Activated naive CD4-positive, alpha-beta T cell treated with anti-CD3 and anti-CD28 coated beads, Interleukin-2, amount 10 ng/mL, durations not matched to agents 7 days and 5 days (primary cell): Measurements from ENCODE around the gene PLPP3.

ENCODE experiments used
- CTCF ChIA-PET: fragments of 350-600 bp; sonication (Branson Sonifier 250); formaldehyde crosslinking; loops from one replicate; lab custom pipeline; 2021; ENCODE audit warnings: antibody characterized with exemption; lab: Charles Lee
- DNase-seq: peaks from one replicate; pipeline ENCODE4 v3.0.0-alpha.2; 2020
- H3K27ac Mint-ChIP-seq: one replicate; pipeline ENCODE4 v1.8.0; 2021; ENCODE audit warnings: mild to moderate bottlenecking, moderate library complexity, mixed read lengths
- H3K27me3 Mint-ChIP-seq: one replicate; pipeline ENCODE4 v1.8.0; 2021; ENCODE audit warnings: mild to moderate bottlenecking, mixed read lengths
- H3K36me3 Mint-ChIP-seq: one replicate; pipeline ENCODE4 v1.8.0; 2021; ENCODE audit warnings: mixed read lengths
- H3K4me1 Mint-ChIP-seq: one replicate; pipeline ENCODE4 v1.8.0; 2021; ENCODE audit warnings: mixed read lengths
- H3K4me3 Mint-ChIP-seq: one replicate; pipeline ENCODE4 v1.8.0; 2021; ENCODE audit warnings: mild to moderate bottlenecking, moderate library complexity, mixed read lengths
- H3K9me3 Mint-ChIP-seq: one replicate; pipeline ENCODE4 v1.8.0; 2021; ENCODE audit warnings: mixed read lengths

PLPP3 gene

DNA sequence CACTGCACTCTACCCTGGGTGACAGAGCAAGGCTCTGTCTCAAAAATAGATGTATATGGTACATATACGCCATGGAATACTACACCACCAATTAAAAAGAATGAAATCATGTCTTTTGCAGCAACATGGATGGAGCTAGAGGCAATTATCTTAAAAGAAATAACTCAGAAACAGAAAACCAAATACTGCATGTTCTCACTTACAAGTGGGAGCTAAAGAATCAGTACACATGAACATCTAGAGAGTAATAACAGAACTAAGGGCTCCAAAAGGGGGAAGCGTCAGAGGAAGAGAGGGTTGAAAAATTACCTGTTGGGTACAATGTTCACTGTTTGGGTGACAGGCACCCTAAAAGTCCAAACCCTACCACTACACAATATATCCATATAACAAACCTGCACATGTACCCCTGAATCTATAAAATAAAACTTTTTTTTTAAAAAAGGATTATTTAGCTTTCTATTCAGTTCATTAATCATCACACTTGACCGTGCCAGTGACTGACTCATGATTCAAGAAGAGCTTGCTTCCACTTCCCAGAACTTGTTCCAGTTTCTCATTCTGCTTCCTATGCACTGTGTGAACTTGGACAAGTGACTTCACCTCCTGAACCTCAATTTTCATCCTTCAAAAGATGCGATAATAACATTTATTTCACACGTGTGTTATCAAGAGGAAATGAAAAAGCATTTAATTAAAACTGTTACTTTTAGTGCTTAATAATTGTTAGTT lies 109.6 kb downstream of the PLPP3 start:
- Mint-ChIP-seq H3K4me3 (no peak overlapping the region), H3K27ac (no peak overlapping the region), H3K9me3 (no peaks in the 10 kb centered on the region), H3K36me3 (no peaks in the 10 kb centered on the region), H3K4me1 (no peaks in the 10 kb centered on the region), H3K27me3 (no peaks in the 10 kb centered on the region)
- no peak for DNase-seq
- CTCF ChIA-PET = no interaction called here

DNA sequence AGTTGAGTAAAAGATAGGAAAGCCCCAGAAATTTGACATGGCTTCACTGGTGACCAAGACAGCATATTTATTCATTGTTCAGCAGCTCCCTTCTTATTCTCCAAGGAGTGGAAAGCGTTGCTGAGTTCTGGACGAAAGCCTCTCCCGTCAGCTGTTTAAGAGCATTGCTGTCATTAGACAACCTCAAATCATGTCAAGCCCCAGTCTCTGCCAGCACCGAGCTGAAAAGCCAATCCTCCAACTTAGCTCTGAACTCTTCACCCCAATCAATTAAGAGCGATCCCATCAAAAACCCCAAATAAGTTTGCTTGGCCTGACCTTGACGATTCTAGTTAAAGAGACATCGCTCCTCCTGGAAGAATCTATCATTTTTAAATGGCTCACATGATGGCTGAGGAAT lies 110.8 kb downstream of the PLPP3 start:
- no peaks in the 10 kb centered on the region for H3K27me3 Mint-ChIP-seq
- H3K4me3 Mint-ChIP-seq = no peak overlapping the region
- no peaks in the 10 kb centered on the region for H3K4me1 Mint-ChIP-seq
- CTCF ChIA-PET = no interaction called here
- H3K36me3 Mint-ChIP-seq = no peaks in the 10 kb centered on the region
- no peak for DNase-seq
- H3K9me3 Mint-ChIP-seq = no peaks in the 10 kb centered on the region
- no peak overlapping the region for H3K27ac Mint-ChIP-seq

DNA sequence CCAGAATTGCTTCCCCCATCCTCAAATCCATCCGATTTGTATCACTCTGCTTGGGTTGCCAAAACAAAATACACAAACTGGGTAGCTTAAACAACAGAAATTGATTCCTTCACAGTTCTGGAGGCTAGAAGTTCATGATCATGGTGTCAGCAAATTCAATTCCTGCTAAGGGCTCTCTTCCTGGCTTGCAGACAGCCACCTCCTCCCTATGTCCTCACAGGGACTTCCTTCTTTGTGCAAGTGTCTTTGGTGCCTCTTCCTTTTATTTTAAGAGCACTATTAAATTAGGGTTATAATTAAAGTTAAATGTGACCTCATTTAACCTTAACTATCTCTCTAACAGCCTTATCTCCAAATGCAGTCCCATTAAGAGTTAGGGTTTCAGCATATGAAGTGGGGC lies 112.8 kb downstream of the PLPP3 start:
- Mint-ChIP-seq H3K27ac (no peak overlapping the region), H3K27me3 (no peaks in the 10 kb centered on the region), H3K9me3 (no peaks in the 10 kb centered on the region), H3K4me1 (no peaks in the 10 kb centered on the region), H3K4me3 (no peak overlapping the region), H3K36me3 (no peaks in the 10 kb centered on the region)
- DNase-seq = no peak
- CTCF ChIA-PET = no interaction called here

DNA sequence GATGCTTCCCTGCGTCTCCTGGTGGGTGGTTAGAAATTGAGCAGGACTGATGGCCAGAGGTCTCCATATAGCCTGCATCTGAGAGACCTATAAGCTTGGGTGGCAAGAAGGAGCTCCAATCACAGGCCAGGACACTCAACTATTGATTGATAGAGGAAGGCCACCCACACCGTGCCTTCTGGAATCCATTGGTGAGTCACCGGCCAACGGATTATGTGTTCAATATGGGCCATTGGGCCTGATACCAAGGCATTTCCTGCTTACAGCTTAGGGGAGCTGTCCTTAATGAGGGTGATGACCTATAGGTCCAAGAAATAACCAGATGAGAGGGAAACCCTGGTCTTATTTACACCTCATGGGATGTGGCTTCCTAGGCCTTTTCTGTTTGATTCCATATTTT lies 115.1 kb downstream of the PLPP3 start:
- no peaks in the 10 kb centered on the region for H3K36me3 Mint-ChIP-seq
- no peaks in the 10 kb centered on the region for H3K9me3 Mint-ChIP-seq
- H3K4me1 Mint-ChIP-seq = no peaks in the 10 kb centered on the region
- CTCF ChIA-PET = no interaction called here
- H3K4me3 Mint-ChIP-seq = no peak overlapping the region
- H3K27ac Mint-ChIP-seq = no peak overlapping the region
- no peak for DNase-seq
- H3K27me3 Mint-ChIP-seq = no peaks in the 10 kb centered on the region

DNA sequence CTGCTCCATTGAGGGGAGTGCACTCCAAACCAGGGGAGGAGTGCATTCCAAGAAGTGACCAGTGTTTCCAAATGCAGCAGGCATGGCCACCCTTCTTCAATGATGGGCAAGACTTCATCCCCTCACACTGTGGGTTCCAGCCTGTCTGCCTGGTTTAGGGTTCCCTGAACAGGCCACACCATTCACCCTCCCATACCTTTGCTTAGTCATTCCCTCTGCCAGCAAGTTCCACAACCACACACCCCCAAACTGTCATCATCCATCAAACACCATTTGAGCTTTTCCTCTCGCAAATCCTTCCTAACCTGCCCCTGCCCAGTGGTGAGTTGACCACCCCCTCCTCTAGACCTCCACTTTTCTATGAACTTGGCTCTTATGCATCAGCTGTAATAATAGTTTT lies 116.0 kb downstream of the PLPP3 start:
- no peaks in the 10 kb centered on the region for H3K36me3 Mint-ChIP-seq
- H3K27me3 Mint-ChIP-seq = no peaks in the 10 kb centered on the region
- H3K4me3 Mint-ChIP-seq = no peak overlapping the region
- H3K4me1 Mint-ChIP-seq = no peaks in the 10 kb centered on the region
- H3K9me3 Mint-ChIP-seq = no peaks in the 10 kb centered on the region
- CTCF ChIA-PET = no interaction called here
- no peak for DNase-seq
- H3K27ac Mint-ChIP-seq = no peak overlapping the region

DNA sequence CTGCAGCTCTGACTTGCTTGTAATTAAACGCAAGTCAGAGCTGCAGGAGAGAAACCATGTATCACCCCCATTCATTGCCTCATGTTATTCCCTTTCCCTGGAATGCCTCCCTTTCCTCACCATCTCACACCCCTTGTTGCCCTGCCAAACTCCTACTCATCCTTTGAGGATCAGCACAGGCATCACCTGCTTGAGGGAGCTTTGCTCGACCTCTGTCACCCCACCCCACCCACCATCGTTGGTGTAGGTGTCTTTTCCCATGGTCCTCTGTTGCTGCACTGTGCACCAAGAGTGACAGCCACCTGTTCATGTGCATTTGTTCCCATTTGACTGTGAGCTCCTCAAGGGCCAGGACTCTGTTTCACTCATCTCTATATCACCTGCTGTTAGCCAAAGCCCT lies 117.2 kb downstream of the PLPP3 start:
- Mint-ChIP-seq H3K4me1 (no peaks in the 10 kb centered on the region), H3K4me3 (no peak overlapping the region), H3K36me3 (no peaks in the 10 kb centered on the region), H3K27ac (no peak overlapping the region), H3K9me3 (no peaks in the 10 kb centered on the region), H3K27me3 (no peaks in the 10 kb centered on the region)
- no peak for DNase-seq
- CTCF ChIA-PET = no interaction called here

DNA sequence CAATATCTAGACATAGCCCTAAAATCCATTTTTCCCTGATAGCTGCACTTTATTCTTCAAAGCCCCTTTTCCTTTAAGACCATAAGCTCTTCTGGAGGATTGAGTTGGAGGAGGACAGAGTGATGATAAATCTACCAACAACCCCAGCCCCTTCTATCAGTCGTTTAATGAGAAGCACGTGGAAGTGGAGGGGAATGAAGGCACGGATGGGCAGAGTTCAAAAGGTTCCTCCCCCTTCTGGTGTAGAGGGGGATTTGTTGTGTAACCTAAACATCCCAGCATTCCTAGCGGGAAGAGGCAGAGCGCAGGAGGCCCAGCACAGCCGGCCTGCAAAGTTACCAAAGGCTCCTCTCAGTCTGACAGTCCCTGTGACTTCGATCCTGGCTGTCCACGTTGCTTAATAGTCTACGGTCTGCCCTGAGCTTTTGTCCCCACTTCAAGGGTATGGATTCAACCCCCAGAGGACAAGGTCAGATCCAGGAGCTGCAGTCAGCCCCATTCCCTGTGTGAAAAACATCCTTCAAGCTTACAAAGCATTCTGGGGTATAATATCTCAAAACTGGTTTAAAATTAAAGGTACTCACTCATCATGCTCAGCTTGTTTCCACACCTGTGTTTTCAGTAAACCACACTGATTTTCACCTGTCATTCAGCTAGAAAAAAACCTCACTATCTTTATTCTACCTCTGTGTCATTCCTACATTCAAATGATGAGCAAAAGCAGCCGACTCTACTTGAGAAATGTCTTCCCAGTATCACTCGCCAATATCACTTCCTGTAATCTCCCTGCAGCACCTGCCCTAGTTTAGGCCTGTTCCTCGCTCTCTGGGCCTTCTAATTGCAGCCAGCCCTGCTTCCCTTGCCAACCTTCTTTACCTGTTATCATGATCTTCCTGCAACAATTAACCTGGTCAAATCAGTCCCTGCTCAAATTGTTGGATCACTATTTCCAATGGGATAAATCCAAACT lies 117.9 kb downstream of the PLPP3 start:
- H3K4me3 Mint-ChIP-seq = no peak overlapping the region

DNA sequence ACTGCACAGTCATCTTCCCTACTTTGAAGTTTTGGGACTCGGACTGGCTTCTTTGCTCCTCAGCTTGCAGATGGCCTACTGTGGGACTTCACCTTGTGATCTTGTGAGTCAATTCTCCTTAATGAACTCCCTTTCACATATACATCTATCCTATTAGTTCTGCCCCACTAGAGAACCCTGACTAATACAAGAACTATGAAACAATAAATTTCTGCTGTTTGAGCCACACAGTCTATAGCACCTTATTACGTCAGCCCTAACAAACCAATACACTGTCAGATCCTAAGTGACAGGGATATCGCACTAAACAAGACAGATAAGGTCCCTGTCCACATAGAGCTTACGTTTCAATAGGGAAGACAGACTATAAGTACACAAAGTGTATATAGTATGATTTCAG lies 120.1 kb downstream of the PLPP3 start:
- Mint-ChIP-seq H3K27me3 (no peaks in the 10 kb centered on the region), H3K27ac (no peak overlapping the region), H3K4me1 (no peaks in the 10 kb centered on the region), H3K9me3 (no peaks in the 10 kb centered on the region), H3K4me3 (no peak overlapping the region), H3K36me3 (no peaks in the 10 kb centered on the region)
- DNase-seq = no peak
- CTCF ChIA-PET = no interaction called here

More for the DNA sequence above, 117.9 kb downstream of the PLPP3 start:
- Mint-ChIP-seq H3K4me1 (no peaks in the 10 kb centered on the region), H3K36me3 (no peaks in the 10 kb centered on the region), H3K27me3 (no peaks in the 10 kb centered on the region), H3K27ac (no peak overlapping the region), H3K9me3 (no peaks in the 10 kb centered on the region)
- DNase-seq = no peak
- CTCF ChIA-PET = no interaction called here

DNA sequence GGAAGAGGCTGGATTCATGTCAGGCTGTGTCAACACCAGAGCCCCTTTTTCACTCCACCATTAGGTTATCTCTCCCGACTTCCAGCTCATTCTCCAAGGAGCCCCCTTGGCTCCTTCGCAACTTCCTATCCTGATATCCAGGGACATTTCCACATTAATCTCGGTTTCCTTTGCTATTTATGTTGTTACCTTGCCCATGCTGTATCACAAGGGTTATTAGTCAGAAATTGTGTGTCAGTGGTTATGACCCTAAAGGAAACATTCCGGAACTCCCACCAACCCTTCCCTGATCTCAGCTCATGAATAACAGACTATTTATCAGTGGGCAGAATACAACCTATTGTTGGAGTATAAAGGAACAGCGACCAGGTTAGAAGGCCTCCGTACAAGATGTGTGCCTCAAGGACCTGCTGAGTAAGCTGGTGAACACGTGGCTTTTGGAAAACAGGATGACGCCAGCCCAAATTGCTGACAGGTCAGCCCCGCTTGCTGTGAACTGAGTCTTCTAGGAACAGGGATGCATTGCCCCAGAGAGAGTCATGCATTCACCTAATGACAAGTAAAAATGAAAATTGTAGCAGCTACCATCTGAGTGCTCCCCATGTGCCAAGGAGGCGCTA lies 121.5 kb downstream of the PLPP3 start:
- H3K27ac Mint-ChIP-seq = no peak overlapping the region
- no peak overlapping the region for H3K4me3 Mint-ChIP-seq
- no peaks in the 10 kb centered on the region for H3K36me3 Mint-ChIP-seq

DNA sequence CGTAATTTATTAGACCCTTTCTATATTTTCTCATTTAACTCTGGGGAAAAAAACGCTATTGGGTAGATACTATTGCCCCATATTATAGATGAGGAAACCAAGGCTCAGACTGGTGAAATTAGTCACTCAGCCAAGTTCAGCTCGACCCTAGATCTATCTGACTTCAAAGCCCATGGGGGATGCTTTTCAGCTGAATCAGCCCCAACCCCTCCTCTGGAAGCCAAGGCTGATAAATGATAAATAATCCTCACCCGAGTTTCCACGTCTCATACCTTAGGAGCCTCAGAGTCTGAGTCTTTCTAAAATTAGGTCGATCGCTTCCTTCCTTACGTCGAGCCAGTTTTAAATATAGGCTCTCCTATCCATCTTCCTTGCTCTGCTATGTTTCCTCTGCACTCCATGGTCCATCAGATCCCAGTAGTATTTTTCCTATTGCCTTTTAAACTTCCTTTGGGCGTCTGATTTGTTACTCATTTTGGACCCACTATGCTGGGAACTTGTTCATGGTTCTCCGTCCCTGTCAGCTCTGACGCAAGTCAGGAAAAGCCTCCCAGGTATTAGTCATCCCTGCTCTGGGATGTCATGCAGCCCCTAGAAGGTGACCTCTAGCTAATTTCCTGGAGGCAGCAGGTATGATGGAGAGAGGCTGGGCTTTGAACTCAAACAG lies 122.8 kb downstream of the PLPP3 start:
- no peaks in the 10 kb centered on the region for H3K27me3 Mint-ChIP-seq
- H3K36me3 Mint-ChIP-seq = no peaks in the 10 kb centered on the region
- no peaks in the 10 kb centered on the region for H3K9me3 Mint-ChIP-seq

More for the DNA sequence above, 121.5 kb downstream of the PLPP3 start:
- no peak for DNase-seq
- Mint-ChIP-seq H3K9me3 (no peaks in the 10 kb centered on the region), H3K4me1 (no peaks in the 10 kb centered on the region), H3K27me3 (no peaks in the 10 kb centered on the region)
- CTCF ChIA-PET = no interaction called here

DNA sequence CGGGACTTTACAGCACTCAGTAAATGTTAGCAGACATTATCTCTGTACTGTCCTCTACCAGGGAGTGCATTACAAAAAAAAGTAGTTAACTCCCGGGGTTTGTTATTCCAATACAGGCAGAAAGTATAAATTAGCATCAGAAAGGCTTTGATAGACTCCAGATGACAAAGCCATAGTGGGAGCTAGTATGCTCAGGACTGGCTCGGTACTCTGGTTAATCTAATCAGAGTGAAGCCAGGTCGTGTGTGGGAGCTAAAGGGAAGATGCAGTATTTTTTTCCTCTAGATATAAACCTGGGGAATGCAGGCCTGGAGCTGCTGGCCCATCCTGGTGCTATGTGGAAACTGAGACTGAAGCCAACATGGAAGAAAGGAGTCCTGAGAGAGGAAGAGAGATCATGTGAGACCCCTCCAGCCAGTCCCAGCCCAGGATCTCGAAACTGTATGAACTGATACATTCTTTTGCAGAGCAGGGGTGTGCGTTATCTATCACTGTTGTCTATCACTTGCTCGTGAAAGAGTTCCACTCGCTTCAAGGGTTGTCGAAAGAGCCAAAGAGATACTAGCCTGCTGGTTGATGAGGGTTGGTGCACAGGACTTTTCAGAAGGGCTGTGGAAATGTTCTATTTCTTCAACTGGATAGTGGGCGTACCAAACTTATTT lies 125.8 kb downstream of the PLPP3 start:
- Mint-ChIP-seq H3K4me1 (no peaks in the 10 kb centered on the region), H3K27me3 (no peaks in the 10 kb centered on the region), H3K36me3 (no peaks in the 10 kb centered on the region), H3K4me3 (no peak overlapping the region), H3K27ac (no peak overlapping the region), H3K9me3 (no peaks in the 10 kb centered on the region)
- no peak for DNase-seq
- CTCF ChIA-PET = no interaction called here

More for the DNA sequence above, 122.8 kb downstream of the PLPP3 start:
- no peak overlapping the region for H3K4me3 Mint-ChIP-seq
- CTCF ChIA-PET = no interaction called here
- H3K27ac Mint-ChIP-seq = no peak overlapping the region
- no peak for DNase-seq
- H3K4me1 Mint-ChIP-seq = no peaks in the 10 kb centered on the region

DNA sequence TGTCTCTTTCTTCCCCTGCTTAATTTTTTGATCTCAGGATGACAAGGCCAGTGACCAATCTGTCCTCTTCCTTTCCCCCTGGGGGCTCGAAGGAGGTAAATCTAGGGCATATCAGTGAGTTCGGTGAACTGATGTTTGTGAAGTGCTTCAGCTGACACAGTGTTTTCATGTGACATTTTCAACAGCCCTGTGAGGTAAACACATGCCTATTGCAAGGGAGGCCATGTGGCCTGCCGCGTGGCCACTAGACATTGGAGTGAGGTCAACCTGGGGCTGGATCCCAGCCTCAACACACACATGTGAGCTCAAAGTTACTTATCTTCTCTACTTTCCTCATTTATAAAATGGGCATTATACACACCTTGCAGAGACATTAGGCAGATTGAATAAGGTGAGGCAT lies 126.3 kb downstream of the PLPP3 start:
- CTCF ChIA-PET = no interaction called here
- Mint-ChIP-seq H3K4me3 (no peak overlapping the region), H3K9me3 (no peaks in the 10 kb centered on the region), H3K4me1 (no peaks in the 10 kb centered on the region), H3K27ac (no peak overlapping the region), H3K27me3 (no peaks in the 10 kb centered on the region), H3K36me3 (no peaks in the 10 kb centered on the region)
- no peak for DNase-seq

DNA sequence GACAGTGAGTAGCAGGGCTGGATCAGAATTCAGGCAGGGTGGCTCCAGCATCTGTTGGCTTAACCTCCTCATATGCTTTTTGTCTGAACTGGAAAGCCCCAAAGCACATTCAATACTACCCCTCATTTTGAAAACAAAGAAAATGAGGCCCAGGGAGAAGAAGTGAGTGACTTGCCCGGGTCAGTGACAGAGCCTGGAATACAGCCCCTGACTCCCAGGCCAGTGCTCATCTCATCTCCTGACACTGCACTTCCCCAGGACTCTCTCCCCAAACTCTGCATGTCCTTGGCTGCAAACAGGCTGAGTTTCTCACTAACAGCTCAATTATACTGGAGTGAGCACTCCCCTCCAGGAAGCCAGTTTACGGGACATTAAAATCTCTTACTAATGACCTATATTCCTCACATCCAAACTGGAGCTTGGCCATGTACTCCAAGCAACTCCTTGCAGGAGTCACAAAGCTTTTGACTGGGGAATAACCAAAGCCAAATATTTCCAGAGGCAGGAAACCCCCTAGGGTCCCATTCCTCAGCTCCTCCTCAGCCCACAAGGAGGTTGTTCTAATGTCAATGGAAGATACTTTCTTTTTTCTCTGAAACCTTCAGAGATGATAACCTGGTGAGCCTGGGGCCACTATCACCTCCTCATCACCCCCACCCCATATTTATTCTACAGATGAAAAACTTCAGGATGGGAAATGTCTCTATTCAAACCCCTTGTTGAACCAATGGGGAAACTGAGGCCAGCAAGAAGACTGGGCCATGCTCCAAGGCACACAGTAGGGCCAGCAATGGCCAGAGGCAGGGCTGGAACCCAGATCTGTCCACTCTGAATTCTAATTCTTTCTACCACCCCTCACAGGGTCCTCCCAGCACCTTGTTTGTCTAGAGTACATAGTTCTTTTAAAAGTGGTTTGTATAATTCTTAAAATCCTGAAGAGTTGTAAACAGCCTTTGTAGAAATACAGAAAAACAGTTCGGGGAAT lies 127.0 kb downstream of the PLPP3 start:
- CTCF ChIA-PET = no interaction called here
- Mint-ChIP-seq H3K4me1 (no peaks in the 10 kb centered on the region), H3K27ac (no peak overlapping the region), H3K36me3 (no peaks in the 10 kb centered on the region), H3K9me3 (no peaks in the 10 kb centered on the region), H3K27me3 (no peaks in the 10 kb centered on the region), H3K4me3 (no peak overlapping the region)
- DNase-seq = no peak
